GM19043 (cell line): ENCODE measurements around the gene NCAPG2.
"Not testable (repeated sequence)": the region's sequence is repeated elsewhere in the genome, so short reads cannot be mapped to it uniquely, and the experiment has no call there.

ENCODE experiments used
- ATAC-seq: cut with Tn5 transposase; IDR thresholded peaks from one replicate; pipeline ENCODE4 v1.9.1; 2021; ENCODE audit warnings: low read depth; ENCODE audit not compliant: unreplicated experiment

NCAPG2 gene

GRCh38 chr7:158676906-158677305 lies 27.7 kb downstream of the NCAPG2 start:
- ATAC-seq: no peak

- ATAC-seq: no peak
Measured at GRCh38 chr7:158676171-158676840, 28.3 kb downstream of the NCAPG2 start.

DNA sequence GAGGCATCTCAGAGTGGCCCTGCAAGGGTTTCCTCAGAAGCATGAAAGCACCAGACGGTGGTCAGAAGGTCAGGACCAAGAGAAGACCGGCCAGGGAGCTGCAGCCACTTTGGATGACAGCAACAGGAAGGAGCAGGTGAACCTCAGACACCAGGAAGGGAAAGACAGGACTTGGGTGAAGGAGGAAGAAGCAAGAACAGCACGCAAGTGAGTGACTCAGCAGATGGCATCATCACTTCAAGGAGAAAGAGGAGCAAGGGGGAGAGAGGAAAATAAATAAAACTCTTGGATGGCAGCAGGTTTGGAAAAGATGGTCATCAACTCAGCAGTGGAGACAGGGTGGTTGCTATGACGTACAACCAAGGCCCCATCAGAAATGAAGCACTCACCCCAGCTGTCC lies 31.6 kb downstream of the NCAPG2 start:
- ATAC-seq: no peak

DNA sequence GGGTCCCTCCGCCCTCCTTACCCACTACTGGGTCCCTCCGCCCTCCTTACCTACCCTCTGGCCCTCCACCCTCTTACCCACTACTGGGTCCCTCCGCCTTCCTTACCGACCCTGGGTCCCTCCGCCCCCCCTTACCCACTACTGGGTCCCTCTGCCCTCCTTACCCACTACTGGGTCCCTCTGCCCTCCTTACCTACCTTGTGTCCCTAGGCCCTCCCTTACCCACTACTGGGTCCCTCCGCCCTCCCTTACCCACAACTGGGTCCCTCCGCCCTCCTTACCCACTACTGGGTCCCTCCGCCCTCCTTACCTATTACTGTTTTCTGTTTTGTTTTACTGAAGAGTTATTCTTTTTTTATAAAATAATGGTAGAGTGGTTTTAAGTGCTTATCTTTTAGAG lies 36.5 kb downstream of the NCAPG2 start:
- ATAC-seq: not testable (repeated sequence)

- ATAC-seq: not testable (repeated sequence)
Measured at GRCh38 chr7:158666966-158667678, 37.5 kb downstream of the NCAPG2 start.

- ATAC-seq: no peak
Measured at GRCh38 chr7:158666401-158666800, 38.2 kb downstream of the NCAPG2 start.

GRCh38 chr7:158664406-158664805 lies 40.2 kb downstream of the NCAPG2 start:
- no peak for ATAC-seq

- ATAC-seq: no peak
Measured at GRCh38 chr7:158663428-158663741, 41.2 kb downstream of the NCAPG2 start.

DNA sequence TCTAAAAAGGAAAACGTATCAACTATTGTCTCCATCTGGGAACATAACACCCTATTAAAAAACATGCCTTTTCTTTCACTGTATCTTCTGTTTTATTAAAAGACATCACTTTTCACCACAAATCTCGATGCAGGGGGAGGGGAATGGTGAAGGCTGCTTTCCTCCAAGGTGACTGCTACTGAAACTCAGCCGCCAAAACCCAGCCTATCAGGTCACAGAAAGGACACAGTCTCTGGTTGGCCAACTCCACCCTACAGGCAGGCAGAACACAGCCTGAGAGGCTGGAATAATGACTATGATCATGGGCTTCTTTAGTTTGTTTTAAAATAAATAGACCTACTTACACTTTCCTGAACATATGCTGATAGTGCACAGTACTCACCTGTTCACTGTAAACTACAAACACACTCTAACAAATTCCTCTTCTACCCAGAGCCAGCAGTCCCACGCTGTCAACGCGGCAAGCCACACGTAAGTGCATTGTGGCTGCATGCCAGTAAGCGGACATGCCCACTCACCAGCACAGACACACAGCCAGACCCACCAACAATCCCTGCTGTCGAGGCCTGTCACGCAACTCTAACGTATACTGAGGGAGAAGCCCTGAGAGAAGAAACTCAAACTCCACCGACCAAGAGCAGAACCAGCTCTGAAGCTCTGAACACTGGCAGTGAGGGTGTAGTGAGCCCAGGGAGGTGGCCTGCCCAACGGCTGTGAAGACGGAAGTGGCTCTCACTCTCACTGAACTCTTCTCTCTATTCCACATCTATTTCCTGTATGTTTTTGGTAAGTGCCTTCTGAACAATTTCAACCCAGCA lies 41.8 kb downstream of the NCAPG2 start:
- no peak for ATAC-seq

- no peak for ATAC-seq
Measured at GRCh38 chr7:158658475-158658874, 46.1 kb downstream of the NCAPG2 start.

DNA sequence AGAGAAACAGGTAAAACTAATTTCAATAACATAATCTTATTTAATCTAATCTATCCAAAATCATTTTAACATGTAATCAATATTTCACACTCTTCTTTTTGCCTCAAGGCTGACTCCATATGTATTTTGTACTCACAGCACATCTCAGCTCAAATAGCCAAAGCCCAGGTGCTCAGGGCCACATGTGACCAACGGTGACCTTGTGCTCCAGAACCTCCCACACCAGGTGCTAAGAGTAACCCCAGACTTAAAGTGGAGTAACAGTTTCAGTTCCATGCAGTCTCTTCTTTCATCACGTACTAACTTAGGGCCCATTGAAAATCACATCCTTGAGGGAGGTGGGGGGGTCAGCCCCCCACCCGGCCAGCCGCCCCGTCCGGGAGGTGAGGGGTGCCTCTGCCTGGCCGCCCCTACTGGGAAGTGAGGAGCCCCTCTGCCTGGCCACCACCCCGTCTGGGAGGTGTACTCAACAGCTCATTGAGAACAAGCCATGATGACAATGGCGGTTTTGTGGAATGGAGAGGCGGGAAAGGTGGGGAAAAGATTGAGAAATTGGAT lies 47.3 kb downstream of the NCAPG2 start:
- peak; percentile 39 for ATAC-seq

GRCh38 chr7:158655931-158656441 lies 48.6 kb downstream of the NCAPG2 start:
- ATAC-seq: peak; percentile 95

DNA sequence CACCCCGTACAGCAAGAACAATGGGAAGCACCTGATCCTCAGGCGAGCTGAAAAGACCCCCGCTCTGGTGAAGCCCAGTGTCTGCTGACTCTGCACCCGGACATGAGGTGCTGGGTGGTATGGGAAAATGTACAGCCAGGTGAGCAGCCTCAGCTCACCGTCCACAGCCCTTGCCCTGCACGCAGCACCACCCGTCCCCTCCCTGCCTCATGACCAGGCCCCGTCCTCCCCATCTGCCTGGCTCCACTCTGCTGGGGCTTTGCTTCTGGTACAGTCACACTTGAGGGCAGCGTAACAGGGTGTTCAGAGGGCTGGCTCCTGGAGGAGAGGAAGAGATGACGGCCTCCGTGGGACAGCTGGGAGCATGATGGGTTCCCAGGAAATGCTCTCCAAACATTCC lies 49.1 kb downstream of the NCAPG2 start:
- ATAC-seq: no peak

DNA sequence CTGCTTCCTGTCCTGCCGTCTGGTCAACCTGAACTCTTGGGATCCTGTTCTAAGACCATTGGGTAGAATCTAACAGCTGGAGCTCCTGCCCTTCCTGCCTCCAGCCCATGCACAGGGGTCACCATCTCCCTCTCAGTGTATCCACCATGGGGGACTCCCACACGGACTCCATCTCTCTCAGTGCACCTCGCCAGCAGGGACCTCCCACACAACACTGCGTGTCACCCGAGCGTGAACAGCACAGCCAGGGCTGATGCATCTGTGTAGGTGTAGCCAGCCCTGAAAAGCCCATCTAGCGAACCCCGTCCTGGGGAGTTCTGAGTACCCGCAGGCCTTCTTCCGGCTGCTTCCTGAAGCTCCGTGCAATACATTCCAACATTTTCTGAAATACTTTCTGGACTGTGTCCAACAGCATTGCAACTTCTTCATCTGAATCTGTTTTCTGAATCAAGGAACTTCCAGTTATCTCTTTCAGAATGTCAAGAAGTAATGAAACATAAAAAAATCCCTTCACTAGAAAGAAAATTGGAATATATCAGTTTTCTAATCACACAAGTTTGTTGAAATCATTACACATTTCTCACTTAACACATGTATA lies 52.5 kb downstream of the NCAPG2 start:
- ATAC-seq: no peak

- ATAC-seq: no peak
Measured at GRCh38 chr7:158650821-158651225, 53.8 kb downstream of the NCAPG2 start.

- ATAC-seq: no peak
Measured at GRCh38 chr7:158649279-158649678, 55.3 kb downstream of the NCAPG2 start.

- no peak for ATAC-seq
Measured at GRCh38 chr7:158648787-158649186, 55.8 kb downstream of the NCAPG2 start.

DNA sequence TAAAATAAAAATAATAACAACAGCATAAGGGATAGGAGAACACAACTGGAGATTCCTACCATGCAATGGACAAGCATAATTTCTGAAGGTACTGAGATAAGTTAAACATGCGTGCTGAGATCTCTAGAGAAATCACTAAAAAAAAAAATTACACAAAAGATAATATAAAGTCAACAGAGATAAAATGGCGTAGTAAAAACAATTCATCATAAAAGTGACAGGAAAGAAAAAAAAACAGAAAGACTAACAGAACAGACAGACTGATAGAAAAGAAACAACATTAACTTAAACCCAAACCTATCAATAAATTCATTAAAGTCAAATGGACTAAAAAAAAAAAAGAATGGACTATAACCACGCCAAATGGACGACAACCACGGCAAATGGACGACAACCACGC lies 56.4 kb downstream of the NCAPG2 start:
- no peak for ATAC-seq

GRCh38 chr7:158647475-158647792 lies 57.2 kb downstream of the NCAPG2 start:
- no peak for ATAC-seq

- no peak for ATAC-seq
Measured at GRCh38 chr7:158646766-158647474, 57.7 kb downstream of the NCAPG2 start.
